ENCODE results near the gene TMPRSS4. TPM values are rescaled to one million over a fixed set of nuclear protein-coding genes. Genes with fewer than 3 reads are reported as not detected.

Gene TMPRSS4
- polyA plus RNA-seq, 3 donors = not detected

DNA sequence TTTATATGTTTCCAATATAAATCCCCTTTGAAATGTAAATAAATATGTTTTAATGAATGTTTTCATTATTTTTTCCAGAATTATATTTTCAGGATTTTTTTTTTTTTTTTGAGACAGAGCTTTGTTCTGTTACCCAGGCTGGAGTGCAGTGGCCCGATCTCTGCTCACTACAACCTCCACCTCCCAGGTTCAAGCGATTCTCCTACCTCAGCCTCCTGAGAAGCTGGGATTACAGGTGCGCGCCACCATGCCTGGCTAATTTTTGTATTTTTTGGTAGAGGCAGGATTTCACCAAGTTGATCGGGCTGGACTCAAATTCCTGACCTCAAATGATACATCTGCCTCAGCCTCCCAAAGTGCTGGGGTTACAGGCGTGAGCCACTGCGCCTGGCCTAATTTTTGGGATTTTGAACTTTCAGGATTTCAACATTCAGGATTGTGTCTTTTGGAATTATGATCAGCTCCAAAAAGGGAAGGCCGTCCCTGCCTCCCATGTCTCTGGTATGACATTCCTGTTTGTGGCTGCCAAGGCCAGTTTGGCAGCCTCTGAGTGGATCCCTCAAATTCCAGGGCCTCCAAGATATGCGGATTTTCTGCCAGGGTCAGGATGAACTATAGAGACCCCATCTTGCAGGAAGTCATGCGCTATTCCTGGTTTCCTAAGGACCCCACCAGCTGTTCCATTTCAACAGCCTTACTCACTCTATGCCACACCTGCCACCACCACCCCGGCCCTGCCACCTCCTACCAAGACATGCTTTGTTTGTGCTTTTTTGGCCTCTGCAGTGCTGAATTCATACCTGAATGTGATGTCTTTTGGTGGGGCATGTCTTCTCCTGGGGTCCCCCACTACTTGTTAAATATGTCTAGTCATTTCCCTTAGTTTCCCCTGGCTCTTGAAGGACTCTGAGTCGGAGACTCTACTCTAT lies 21.9 kb upstream of the TMPRSS4 start:
- no peak overlapping the region for H3K9ac ChIP-seq (ENCODE audit: insufficient read depth, low read length, poor library complexity, severe bottlenecking)
- H3K27ac ChIP-seq (ENCODE audit: low read depth in 1 of 2, low read length in 2 of 2) = no peak overlapping the region
- TF ChIP-seq CTCF (IDR thresholded peaks at IDR 0.05) = no peak
- Mint-ChIP-seq H3K27ac (no peak overlapping the region), H3K9me3 (peaks cover 0 to 1% (median 0%) of the 10 kb centered on the region in 7 donors), H3K4me1 (peaks cover 37% of the 10 kb centered on the region), H3K36me3 (peaks cover 0 to 2% of the 10 kb centered on the region in 2 donors), H3K27me3 (ENCODE audit: low read depth in 3 of 3) (peaks cover 6 to 26% (median 8%) of the 10 kb centered on the region in 3 donors), H3K4me3 (no peak overlapping the region)
- no peaks in the 10 kb centered on the region for H3K9me3 ChIP-seq (replicated peaks in 1 of 2; ENCODE audit: control insufficient read depth in 1 of 2, insufficient read depth in 1 of 2, low read length in 2 of 2)
- no peaks in the 10 kb centered on the region for H3K36me3 ChIP-seq (replicated peaks in 1 of 2; ENCODE audit: control insufficient read depth in 1 of 2, insufficient read depth in 2 of 2, low read length in 2 of 2)
- no peak for DNase-seq
- no peak overlapping the region for H3K4me3 ChIP-seq (replicated peaks in 1 of 3; ENCODE audit: low read depth in 2 of 3, low read length in 3 of 3)
- H3K79me2 ChIP-seq (ENCODE audit: insufficient read depth, low read length) = no peaks in the 10 kb centered on the region
- 86% methylated on average over 4 of the region's 12 CpGs for WGBS (ENCODE audit: insufficient coverage)
- H3K27me3 ChIP-seq (ENCODE audit: control insufficient read depth in 2 of 2, insufficient read depth in 2 of 2, low read length in 2 of 2) = no peaks in the 10 kb centered on the region
- peaks cover 15 to 17% of the 10 kb centered on the region in 2 donors for H3K4me1 ChIP-seq (ENCODE audit: control insufficient read depth in 1 of 2, insufficient read depth in 2 of 2, low read length in 2 of 2)
- intact Hi-C loops (cut with micrococcal nuclease) = loop anchor here (5.0 to 10.0 kb wide), 3 partner anchors 43 to 108 kb away; no protein-coding TSS in a partner anchor
- H3K4me2 ChIP-seq (replicated peaks; ENCODE audit: extremely low read depth, low read length, poor library complexity, severe bottlenecking) = no peak overlapping the region
- H2AFZ ChIP-seq (ENCODE audit: insufficient read depth, low read depth, low read length, poor library complexity, severe bottlenecking) = no peak overlapping the region
- H4K20me1 ChIP-seq (ENCODE audit: insufficient read depth, low read length) = no peaks in the 10 kb centered on the region

- H3K27ac ChIP-seq (ENCODE audit: low read depth in 1 of 2, low read length in 2 of 2) = no peak overlapping the region
- no peaks in the 10 kb centered on the region for H3K9me3 ChIP-seq (replicated peaks in 1 of 2; ENCODE audit: control insufficient read depth in 1 of 2, insufficient read depth in 1 of 2, low read length in 2 of 2)
- no peaks in the 10 kb centered on the region for H4K20me1 ChIP-seq (ENCODE audit: insufficient read depth, low read length)
- H3K27me3 Mint-ChIP-seq (ENCODE audit: low read depth in 3 of 3) = peaks cover 6 to 28% (median 8%) of the 10 kb centered on the region in 3 donors
- no peak overlapping the region for H2AFZ ChIP-seq (ENCODE audit: insufficient read depth, low read depth, low read length, poor library complexity, severe bottlenecking)
- no peaks in the 10 kb centered on the region for H3K36me3 ChIP-seq (replicated peaks in 1 of 2; ENCODE audit: control insufficient read depth in 1 of 2, insufficient read depth in 2 of 2, low read length in 2 of 2)
- WGBS (ENCODE audit: insufficient coverage) = 98% methylated on average over 7 of the region's 7 CpGs
- no peak overlapping the region for H3K4me3 Mint-ChIP-seq
- H3K27me3 ChIP-seq (ENCODE audit: control insufficient read depth in 2 of 2, insufficient read depth in 2 of 2, low read length in 2 of 2) = no peaks in the 10 kb centered on the region
- no peak overlapping the region for H3K4me2 ChIP-seq (replicated peaks; ENCODE audit: extremely low read depth, low read length, poor library complexity, severe bottlenecking)
- peaks cover 41% of the 10 kb centered on the region for H3K4me1 Mint-ChIP-seq
- H3K36me3 Mint-ChIP-seq = peaks cover 0 to 2% of the 10 kb centered on the region in 2 donors
- no peak for DNase-seq
- H3K79me2 ChIP-seq (ENCODE audit: insufficient read depth, low read length) = no peaks in the 10 kb centered on the region
- peaks cover 0 to 1% (median 0%) of the 10 kb centered on the region in 7 donors for H3K9me3 Mint-ChIP-seq
- no peak overlapping the region for H3K4me3 ChIP-seq (replicated peaks in 1 of 3; ENCODE audit: low read depth in 2 of 3, low read length in 3 of 3)
- TF ChIP-seq CTCF (IDR thresholded peaks at IDR 0.05) = no peak
- intact Hi-C loops (cut with micrococcal nuclease) = loop anchor here in 1 of 2 donors (10.0 kb wide), 1 partner anchor 61 kb away; no protein-coding TSS in a partner anchor
- no peak overlapping the region for H3K9ac ChIP-seq (ENCODE audit: insufficient read depth, low read length, poor library complexity, severe bottlenecking)
- no peak overlapping the region for H3K27ac Mint-ChIP-seq
- H3K4me1 ChIP-seq (ENCODE audit: control insufficient read depth in 1 of 2, insufficient read depth in 2 of 2, low read length in 2 of 2) = peaks cover 15 to 18% of the 10 kb centered on the region in 2 donors
Observed at GRCh38 chr11:118055966-118056365, 20.9 kb upstream of the TMPRSS4 start.

Data from CD14-positive monocyte (primary cell).